ENCODE data around the gene HOXA7.

HOXA7 gene

GRCh38 chr7:27182285-27182841 is 25.9 kb upstream of the HOXA7 start:
- DNase-seq (ENCODE audit: low read depth in 2 of 2): no peak

GRCh38 chr7:27181795-27182275 is 25.4 kb upstream of the HOXA7 start:
- DNase-seq (ENCODE audit: low read depth in 2 of 2): no peak

- DNase-seq (ENCODE audit: low read depth in 2 of 2): no peak
Observed at GRCh38 chr7:27180431-27181420, 24.3 kb upstream of the HOXA7 start.

- peak; percentile 37 to 59 for DNase-seq (ENCODE audit: low read depth in 2 of 2)
Observed at GRCh38 chr7:27179503-27180430, 23.3 kb upstream of the HOXA7 start.

- DNase-seq (ENCODE audit: low read depth in 2 of 2): no peak
Observed at GRCh38 chr7:27179030-27179429, 22.6 kb upstream of the HOXA7 start.

- no peak for DNase-seq (ENCODE audit: low read depth in 2 of 2)
Observed at GRCh38 chr7:27178366-27178765, 21.9 kb upstream of the HOXA7 start.

GRCh38 chr7:27177795-27178320 is 21.4 kb upstream of the HOXA7 start:
- no peak for DNase-seq (ENCODE audit: low read depth in 2 of 2)

GRCh38 chr7:27176962-27177794 is 20.7 kb upstream of the HOXA7 start:
- DNase-seq (ENCODE audit: low read depth in 2 of 2): no peak

GRCh38 chr7:27176524-27176845 is 20.0 kb upstream of the HOXA7 start:
- no peak for DNase-seq (ENCODE audit: low read depth in 2 of 2)

- no peak for DNase-seq (ENCODE audit: low read depth in 2 of 2)
Observed at GRCh38 chr7:27175626-27176523, 19.4 kb upstream of the HOXA7 start.

GRCh38 chr7:27174874-27175625 is 18.6 kb upstream of the HOXA7 start:
- no peak for DNase-seq (ENCODE audit: low read depth in 2 of 2)

- DNase-seq (ENCODE audit: low read depth in 2 of 2): no peak
Observed at GRCh38 chr7:27173956-27174873, 17.7 kb upstream of the HOXA7 start, which contains the start of gene HOXA10. Gene HOXA10 (minus strand): TSS chr7:27174320. CDS start chr7:27174306, 14 bp downstream.

GRCh38 chr7:27173511-27173955 is 17.1 kb upstream of the HOXA7 start:
- DNase-seq (ENCODE audit: low read depth in 2 of 2): no peak

GRCh38 chr7:27172823-27173510 is 16.5 kb upstream of the HOXA7 start:
- DNase-seq (ENCODE audit: low read depth in 2 of 2): no peak

GRCh38 chr7:27172315-27172774 is 15.9 kb upstream of the HOXA7 start:
- no peak for DNase-seq (ENCODE audit: low read depth in 2 of 2)

- DNase-seq (ENCODE audit: low read depth in 2 of 2): no peak
Observed at GRCh38 chr7:27171637-27172314, 15.3 kb upstream of the HOXA7 start.

- DNase-seq (ENCODE audit: low read depth in 2 of 2): no peak
Observed at GRCh38 chr7:27171325-27171636, 14.8 kb upstream of the HOXA7 start.
